Measurements from ENCODE around the gene EQTN.
A peak's percentile ranks its signal among the peaks of the same experiment; 100 is the strongest.

Gene EQTN

GRCh38 chr9:27310582-27310981 lies 13.6 kb upstream of the EQTN start:
- Mint-ChIP-seq H3K27me3 (ENCODE audit: low read depth, poor library complexity) (peaks cover 8% of the 10 kb centered on the region), H3K4me3 (no peak overlapping the region), H3K27ac (no peak overlapping the region), H3K9me3 (peaks cover 9% of the 10 kb centered on the region), H3K4me1 (no peaks in the 10 kb centered on the region), H3K36me3 (ENCODE audit: low read depth) (no peaks in the 10 kb centered on the region)
- TF ChIP-seq, protein P1, sequence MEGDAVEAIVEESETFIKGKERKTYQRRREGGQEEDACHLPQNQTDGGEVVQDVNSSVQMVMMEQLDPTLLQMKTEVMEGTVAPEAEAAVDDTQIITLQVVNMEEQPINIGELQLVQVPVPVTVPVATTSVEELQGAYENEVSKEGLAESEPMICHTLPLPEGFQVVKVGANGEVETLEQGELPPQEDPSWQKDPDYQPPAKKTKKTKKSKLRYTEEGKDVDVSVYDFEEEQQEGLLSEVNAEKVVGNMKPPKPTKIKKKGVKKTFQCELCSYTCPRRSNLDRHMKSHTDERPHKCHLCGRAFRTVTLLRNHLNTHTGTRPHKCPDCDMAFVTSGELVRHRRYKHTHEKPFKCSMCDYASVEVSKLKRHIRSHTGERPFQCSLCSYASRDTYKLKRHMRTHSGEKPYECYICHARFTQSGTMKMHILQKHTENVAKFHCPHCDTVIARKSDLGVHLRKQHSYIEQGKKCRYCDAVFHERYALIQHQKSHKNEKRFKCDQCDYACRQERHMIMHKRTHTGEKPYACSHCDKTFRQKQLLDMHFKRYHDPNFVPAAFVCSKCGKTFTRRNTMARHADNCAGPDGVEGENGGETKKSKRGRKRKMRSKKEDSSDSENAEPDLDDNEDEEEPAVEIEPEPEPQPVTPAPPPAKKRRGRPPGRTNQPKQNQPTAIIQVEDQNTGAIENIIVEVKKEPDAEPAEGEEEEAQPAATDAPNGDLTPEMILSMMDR (IDR thresholded peaks at IDR 0.05), result no peak
- no peak for DNase-seq

- peaks cover 9% of the 10 kb centered on the region for H3K27me3 Mint-ChIP-seq (ENCODE audit: low read depth, poor library complexity)
- no peak overlapping the region for H3K4me3 Mint-ChIP-seq
- TF ChIP-seq, protein P1 (IDR thresholded peaks at IDR 0.05), result no peak
- no peak overlapping the region for H3K27ac Mint-ChIP-seq
- H3K36me3 Mint-ChIP-seq (ENCODE audit: low read depth), result no peaks in the 10 kb centered on the region
- H3K4me1 Mint-ChIP-seq, result no peaks in the 10 kb centered on the region
- no peak for DNase-seq
- peaks cover 16% of the 10 kb centered on the region for H3K9me3 Mint-ChIP-seq
Measured at GRCh38 chr9:27308691-27309390, 11.9 kb upstream of the EQTN start.

GRCh38 chr9:27304521-27304920 lies 7.6 kb upstream of the EQTN start:
- no peaks in the 10 kb centered on the region for H3K36me3 Mint-ChIP-seq (ENCODE audit: low read depth)
- H3K9me3 Mint-ChIP-seq, result peaks cover 28% of the 10 kb centered on the region
- TF ChIP-seq, protein P1 (IDR thresholded peaks at IDR 0.05), result no peak
- H3K27me3 Mint-ChIP-seq (ENCODE audit: low read depth, poor library complexity), result peaks cover 8% of the 10 kb centered on the region
- DNase-seq, result no peak
- H3K4me1 Mint-ChIP-seq, result peaks cover 7% of the 10 kb centered on the region
- no peak overlapping the region for H3K27ac Mint-ChIP-seq
- H3K4me3 Mint-ChIP-seq, result no peak overlapping the region

DNA sequence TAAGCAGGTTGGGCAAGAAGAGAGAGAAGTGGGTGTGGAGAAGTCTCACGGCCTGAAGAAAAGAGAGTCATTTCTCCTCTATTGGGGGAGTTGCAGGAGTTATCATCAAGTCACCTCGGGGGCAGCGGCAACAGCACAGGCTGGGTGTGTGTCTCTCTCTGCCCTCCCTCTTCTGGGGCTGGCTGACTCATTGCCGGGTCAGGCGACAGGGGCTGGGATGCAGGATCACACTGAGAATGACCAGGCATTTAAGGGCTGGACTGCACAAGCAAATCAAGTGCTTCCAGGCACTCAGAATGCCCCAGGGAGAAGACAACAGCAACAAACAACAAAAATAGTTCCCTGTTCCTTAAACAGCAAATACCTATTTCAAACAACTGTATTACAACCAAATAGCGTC lies 6.3 kb upstream of the EQTN start:
- H3K4me3 Mint-ChIP-seq, result no peak overlapping the region
- TF ChIP-seq, protein P1 (IDR thresholded peaks at IDR 0.05), result no peak
- no peaks in the 10 kb centered on the region for H3K36me3 Mint-ChIP-seq (ENCODE audit: low read depth)
- H3K9me3 Mint-ChIP-seq, result peaks cover 28% of the 10 kb centered on the region
- peak overlapping the region; percentile 78 for H3K27ac Mint-ChIP-seq
- peak; percentile 6 for DNase-seq
- peaks cover 7% of the 10 kb centered on the region for H3K4me1 Mint-ChIP-seq
- H3K27me3 Mint-ChIP-seq (ENCODE audit: low read depth, poor library complexity), result peaks cover 8% of the 10 kb centered on the region

- Mint-ChIP-seq H3K4me3 (no peak overlapping the region), H3K27ac (no peak overlapping the region), H3K9me3 (no peaks in the 10 kb centered on the region), H3K36me3 (ENCODE audit: low read depth) (no peaks in the 10 kb centered on the region), H3K4me1 (no peaks in the 10 kb centered on the region), H3K27me3 (ENCODE audit: low read depth, poor library complexity) (peaks cover 11% of the 10 kb centered on the region)
- TF ChIP-seq, protein P1 (IDR thresholded peaks at IDR 0.05), result no peak
- DNase-seq, result no peak
Measured at GRCh38 chr9:27293996-27294395, 3.0 kb downstream of the EQTN start.
